Activated CD8-positive, alpha-beta memory T cell treated with anti-CD3 and anti-CD28 coated beads, Interleukin-2, amount 50 U/mL, for 48 hours (primary cell): ENCODE measurements around the gene PLN.

ENCODE experiments used
- DNase-seq: peaks from one replicate; pipeline ENCODE4 v3.0.0-alpha.2; 2020

The PLN gene

DNA sequence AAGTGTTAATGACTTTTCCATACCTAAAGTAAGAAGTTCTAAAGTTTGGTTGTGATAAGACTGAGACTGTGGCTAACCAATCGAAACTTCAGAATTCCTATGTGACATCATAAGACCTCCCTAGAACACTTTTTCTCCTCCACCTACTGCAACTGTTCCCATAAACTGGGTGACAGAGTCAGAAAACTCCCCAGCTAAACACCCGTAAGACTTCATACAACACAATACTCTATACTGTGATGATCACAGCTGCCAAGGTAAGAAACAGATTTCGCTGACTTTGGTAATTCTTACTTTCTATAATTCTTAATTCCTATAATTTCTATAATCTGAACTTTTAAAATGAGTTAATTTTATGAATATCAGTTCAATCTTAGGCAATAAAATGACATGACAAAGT lies at the start of gene PLN:
Gene PLN, plus strand, starts transcription at position 161 of the 400 bp plus-strand sequence. CDS start 10,626 bp downstream, outside the sequence.
- no peak for DNase-seq

DNA sequence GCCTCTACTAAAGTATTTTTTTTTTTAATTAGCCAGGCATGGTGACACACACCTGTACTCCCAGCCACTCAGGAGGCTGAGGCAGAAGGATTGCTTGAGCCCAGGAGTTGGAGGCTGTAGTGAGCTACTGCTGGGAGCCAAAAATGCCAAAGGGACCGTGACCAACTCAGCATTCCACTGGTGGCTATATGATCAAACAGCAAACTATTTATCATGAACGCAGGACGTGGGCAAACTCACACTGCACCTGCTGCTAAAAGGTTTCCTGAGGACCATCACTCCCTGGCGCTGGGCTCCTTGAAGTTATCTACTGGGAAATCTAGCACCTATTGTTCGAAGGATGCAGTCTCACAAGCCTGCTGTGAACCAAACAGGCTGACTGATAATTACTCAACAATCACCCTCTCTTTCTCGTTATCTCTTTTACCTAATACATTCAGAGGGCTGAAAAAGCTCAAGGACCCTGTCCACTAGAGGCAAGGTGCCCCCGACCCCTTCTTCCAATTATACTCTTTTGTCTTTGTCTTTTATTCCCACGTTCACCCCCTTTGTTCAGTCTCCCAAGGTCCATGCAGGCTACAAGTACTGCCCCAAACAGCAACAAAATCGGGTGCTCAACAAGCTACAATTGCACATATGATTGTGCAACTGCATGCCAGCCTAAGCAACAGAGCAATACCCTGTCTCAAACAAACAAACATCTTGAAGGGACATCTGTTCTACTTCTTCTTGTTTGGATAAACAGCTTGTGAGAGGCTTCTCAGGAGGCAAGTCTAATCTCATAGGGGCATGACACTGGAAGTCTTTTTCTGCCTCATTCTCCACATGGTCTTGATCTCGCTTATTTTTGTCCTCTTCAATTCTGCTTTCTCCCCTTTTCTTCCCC lies 47.7 kb upstream of the PLN start:
- no peak for DNase-seq

DNA sequence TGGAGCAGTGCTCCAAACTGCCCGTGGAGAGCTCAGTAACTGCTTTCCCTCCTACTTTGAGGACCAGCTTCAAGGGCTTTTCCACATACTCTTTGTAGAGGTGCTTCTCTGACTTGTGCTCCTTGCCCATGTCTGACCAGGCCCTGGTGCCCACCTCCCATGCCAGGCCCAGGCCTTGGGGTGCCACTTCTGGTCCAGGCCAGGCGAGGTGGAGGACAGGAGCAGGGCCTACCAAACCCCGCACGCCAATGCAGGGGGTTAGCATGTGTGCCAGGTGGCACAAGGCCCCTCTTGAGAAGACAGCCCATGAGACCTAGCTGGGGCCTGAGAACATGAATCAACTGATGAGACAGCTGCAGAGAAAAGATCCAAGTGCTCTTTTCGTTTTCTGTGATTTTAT lies 47.0 kb upstream of the PLN start:
- DNase-seq: no peak

DNA sequence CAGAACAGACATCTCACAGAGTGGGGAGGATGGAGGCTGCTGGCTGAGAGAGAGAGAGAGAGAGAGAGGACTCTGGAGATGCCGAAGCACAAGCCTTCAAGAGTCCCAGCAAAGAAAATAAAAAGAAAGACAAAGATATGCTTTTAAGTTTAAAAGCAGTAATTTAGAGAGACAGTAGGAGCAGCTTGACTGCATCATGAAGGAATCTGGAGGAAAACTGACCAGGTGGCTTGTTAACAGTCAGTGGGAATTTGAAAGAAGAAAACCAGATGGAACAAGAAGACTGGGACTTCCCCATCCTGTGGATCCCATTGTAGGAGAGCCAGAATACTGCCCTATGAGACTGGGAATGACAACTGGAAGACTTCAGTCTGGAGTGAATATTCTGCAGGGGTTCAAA lies 46.3 kb upstream of the PLN start:
- no peak for DNase-seq

DNA sequence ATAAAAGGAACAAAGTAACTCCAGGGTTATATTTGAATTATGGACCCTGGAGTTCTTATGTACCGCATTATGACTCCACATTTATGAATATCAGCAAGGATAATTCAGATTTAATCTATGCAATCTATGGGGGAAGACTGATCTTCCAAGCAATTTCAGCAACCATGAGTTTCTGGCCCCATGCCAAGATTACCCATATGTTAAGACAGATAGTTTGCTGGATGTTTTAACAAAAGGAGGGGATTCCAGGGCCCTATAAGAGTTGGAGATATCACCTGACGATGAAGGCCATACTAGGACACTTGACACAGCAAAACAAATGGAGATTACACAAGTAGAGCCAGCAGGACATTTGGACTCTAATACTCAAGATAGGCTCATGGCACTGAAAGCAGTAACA lies 45.9 kb upstream of the PLN start:
- DNase-seq: no peak

DNA sequence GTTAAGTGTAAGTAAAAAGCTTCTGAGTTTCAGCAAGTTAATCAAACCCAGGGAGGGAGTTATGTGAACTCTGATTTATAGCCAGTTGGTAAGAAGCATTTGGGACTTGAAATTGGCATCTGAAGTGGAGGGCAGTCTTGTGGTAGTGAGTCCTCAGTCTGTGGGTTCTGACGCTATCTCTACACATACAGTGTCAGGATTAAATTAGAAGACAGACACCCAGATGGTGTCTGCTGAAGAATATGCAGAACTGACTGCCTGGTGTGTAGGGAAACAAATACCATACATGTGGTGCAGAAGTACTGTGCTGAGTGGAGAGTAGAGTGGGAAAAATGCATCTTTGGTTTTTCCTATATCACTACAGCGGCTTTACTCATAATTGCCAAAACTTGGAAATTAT lies 43.5 kb upstream of the PLN start:
- no peak for DNase-seq

DNA sequence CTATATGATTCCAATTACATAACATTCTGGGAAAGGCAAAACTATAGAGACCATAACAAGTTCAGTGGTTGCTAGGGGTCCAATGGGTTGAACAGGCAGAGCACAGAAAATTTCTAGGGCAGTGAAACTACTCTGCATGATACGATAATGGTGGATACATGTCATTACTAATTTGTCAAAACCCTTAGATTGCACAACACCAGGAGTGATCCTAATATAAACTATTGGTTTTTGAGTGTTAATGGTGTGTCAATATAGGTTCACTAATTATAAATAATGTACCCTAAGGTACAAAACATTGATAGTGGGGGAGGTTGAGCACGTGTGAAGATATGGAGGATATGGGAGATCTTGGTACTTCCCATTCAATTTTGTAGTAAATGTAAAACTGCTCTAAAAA lies 42.4 kb upstream of the PLN start:
- DNase-seq: no peak

DNA sequence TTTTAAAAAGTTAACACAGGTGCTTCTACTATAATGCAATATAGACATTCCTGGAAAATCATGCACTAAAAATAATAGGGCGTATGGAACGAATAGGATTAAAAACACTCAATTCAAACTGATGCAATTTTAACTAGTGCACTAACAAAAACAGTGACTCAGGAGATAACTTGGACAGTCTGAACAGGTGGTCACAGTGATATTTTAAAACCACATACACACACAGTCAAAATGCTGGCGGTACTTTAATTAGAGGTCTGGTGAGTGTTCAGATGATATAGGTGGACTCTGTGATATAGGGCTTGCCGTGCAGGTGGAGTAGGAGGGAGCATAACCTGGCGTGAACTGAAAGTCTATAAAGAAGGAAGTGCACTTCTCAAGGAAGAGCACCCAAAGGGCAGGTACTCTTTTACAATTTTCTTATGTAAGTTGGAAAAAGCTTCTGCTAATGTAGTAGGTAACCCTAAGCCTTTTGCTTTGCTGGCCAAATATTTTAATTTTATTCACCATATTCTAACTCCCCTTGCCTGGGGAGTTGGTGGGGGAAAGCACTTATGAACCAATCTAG lies 41.9 kb upstream of the PLN start:
- DNase-seq: no peak

DNA sequence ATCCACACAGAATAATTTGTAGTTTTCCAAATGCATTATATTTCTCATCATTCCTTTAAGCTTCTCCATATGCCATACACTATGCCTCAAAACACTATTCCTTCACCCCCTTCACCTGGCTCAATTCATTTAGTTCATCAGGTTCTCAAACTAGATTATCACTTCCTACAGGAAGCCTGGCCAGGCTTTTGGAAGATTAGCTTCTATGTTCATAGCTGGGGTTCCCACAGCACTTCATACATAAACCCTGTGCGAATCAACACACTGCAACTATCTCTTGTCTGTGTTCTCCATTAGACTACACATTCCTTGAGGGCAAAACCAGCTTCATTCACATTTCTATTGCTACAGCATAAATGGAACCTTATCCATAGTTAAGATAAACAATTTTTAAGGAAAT lies 40.5 kb upstream of the PLN start:
- DNase-seq: no peak

DNA sequence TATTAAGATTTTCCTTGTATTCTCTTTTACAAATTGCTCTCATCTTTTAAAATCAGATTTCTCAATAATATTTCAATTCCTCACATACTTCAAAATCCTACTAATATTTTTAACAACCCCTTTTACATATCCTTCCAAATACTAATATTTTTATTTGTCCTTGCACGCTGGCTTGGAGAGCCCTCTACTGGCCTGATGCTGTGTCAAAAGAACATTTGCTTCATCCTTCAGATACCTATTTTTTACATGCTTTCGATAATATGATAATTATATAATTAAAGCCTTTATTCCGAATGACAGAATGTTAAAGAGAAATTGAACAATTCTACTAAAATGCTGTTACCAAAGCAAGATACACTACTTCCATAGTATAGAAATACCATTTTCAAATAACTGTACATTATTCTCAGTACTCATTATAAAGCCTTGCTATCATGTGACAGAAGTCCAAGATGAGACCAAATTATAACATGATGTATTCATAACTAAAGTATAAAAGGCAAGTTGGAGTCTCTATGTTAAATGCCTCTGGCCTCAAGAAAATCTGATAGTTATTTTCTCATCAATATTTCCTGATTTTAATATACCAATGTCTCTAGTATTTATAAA lies 39.0 kb upstream of the PLN start:
- DNase-seq: no peak

DNA sequence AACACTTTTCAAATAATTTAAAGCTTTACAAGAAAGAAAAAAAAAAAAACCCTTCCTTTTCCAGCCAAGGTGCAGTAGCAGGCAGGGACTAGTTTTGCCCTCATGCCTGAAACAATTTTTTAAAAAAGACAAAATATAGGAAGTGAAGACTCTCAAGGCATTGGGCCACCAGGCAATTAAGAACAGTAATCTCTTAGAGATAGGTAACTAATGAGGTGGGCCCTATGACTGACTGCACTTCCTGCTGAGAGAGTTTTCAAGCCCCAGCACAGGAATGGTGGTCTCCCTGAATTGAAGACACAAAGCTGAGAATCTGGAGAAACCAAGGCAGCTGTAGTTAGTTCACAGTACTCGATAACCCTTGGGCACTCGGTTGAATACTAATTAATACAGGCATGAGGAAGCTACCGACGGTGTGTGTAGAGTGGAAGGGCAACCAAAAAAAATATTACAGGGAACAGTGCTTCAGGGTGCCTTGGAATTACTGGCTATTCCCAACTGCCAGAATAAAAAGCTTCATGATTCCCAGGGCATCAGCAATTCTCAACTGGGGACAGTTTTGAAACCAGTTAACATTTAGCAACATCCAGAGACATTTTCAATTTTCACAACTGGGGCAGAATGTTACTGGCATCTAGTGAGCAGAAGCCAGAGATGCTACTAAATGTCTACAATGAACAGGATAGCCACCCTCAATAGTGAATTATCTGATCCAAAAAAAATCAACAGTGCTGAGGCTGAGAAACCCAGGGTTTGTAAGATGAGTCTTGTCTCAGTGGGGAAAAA lies 36.0 kb upstream of the PLN start:
- DNase-seq: no peak

DNA sequence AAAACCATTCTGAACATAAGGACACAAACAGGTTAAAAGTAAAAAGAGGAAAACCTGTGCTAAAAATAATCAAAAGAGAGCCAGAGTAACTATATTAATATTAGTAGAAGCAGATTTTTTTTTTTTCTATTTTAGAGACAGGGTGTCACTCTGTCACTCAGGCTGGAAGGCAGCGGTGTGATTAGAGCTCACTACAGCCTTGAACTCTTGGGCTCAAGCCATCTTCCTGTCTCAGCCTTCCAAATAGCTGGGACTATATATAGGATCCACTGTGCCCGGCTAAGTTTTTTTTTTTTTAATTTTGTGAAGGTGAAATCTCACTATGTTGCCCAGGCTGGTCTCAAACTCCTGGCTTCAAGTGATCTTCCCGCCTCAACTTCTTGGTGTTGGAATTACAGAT lies 33.4 kb upstream of the PLN start:
- no peak for DNase-seq

DNA sequence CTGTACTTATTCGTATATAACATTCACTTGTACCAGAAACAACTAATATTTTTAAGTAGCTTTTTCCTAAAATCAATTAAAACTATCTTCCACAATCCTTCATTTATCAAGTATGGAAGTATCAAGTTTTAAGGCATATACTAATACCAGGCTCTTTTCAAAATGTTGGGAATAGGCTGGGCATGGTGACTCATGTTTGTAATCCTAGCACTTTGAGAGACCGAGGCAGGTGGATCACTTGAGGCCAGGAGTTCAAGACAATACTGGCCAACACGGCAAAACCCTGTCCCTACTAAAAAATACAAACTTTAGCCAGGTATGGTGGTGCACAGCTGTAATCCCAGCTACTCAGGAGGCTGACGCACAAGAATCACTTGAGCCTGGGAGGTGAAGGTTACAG lies 25.7 kb upstream of the PLN start:
- DNase-seq: no peak

DNA sequence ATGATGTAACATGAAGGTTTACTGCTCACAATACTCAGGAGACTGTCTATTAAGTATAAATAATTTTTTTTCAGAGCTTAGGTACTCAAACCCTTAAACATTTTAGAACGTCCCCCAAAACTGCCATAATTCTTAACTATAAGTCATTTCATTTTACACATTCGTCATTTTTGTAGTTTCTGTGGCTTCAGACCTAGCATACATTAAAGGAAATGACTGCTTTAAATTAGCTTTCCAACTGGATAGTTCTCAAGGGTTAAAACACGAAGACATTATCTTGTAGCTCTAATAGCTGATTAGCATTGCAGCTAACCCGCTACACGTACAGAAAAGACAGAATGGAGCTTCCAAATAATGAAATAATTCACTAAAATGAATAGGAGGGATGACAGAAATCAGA lies 24.9 kb upstream of the PLN start:
- no peak for DNase-seq

DNA sequence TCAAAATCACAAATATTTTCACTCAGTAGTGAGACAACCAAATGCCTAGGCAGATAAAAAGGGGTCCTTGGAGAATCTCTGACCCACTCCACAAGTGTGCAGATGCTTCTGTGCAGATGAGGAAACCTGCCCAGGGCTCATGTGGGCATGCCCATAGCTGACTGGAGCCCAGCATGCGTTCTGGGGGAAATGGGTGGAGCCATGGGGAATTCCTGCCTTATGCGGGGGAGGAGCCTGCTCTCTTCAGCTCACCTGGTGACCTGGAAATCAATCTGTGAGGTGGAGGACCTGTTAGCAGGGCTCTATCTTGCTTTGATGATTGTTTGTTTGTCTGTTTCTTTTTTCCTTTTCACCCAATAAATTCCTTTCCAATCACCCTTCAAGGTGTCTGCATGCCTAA lies 23.4 kb upstream of the PLN start:
- DNase-seq: no peak

DNA sequence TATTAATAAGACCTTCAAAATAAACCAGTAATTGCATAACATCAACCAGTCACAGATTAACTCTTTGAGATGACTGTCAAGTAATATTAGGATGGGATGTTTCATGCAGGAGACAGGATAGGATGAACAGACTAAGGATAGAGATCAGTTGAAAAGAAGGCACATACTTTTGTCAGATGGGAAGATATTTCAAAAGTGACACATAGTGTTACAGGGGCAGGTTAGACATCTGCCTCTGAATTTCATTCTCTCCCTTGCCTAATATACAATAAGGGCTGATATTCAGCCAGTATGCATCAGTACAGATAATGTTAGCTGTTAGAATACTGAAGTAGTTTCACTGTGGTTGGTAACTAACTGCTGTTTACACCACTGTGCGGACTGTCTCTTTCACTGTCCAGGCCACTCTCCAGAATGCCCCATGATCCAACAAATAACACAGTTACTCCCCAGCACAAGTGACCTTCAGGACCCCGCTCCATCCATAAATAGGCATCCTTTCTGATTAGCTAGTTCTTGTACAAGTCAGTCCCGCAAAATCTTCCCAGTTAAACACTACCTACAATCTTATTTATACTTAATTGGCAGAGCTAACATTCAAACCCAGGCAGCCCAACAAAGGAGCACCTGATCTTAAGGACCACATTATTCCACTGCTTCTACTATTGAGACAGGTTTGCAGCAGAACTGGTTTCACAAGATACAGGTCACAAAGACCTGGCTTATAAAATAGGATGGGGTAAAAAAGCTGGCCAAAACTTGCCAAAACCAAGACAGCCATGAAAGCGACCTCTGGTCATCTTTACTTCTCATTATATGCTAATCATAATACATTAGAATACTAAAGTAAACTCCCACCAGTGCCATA lies 21.9 kb upstream of the PLN start:
- DNase-seq: no peak

DNA sequence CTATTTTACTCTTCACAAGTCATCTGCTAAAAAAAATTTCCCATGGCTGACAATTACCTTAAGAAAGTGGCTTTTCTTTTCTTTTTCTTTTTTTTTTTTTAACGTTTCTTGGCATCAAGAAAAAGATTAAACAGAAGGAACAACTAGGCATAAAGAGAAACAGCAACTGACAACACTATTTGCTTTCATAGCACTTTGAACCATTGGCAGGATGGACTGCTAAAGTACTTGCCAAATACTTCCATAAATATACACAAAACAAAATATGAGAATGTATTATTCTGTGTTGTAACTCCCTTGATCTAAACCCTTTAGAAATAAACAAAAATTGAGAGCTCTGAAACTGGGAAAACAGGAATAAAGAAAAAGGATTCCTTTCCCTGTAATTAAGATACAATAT lies 20.0 kb upstream of the PLN start:
- no peak for DNase-seq

DNA sequence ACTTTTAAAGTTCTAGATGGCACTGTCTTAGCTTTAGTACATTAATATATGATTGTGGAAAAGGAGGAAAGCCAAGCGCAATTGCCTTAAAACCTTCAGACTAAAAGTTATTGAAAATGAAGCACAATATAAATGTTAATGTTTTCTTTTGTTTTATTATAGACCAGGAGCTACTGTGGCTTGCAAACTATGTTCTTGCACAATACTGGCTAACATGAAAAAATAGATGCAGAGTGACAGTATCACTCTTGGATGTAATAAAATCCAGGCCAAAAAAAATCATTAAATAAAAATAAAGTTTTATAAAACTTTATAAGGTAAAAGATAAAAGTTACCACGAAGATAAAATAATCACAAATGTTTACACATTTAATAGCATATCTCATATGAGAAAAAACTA lies 18.3 kb upstream of the PLN start:
- no peak for DNase-seq

DNA sequence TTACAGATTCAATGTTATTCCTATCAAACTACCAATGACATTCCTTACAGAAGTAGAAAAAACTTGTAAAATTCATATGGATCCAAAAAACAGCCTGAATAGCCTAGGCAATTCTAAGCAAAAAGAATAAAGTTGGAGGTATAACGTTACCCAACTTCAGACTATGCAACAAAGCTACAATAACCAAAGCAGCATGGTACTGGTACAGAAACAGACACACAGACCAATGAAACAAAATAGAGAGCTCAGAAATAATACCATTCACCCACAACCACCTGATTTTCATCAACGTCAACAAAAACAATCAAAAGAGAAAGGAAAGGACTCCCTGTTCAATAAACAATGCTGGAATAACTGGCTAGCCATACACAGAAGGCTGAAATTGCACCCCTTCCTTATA lies 17.2 kb upstream of the PLN start:
- no peak for DNase-seq

DNA sequence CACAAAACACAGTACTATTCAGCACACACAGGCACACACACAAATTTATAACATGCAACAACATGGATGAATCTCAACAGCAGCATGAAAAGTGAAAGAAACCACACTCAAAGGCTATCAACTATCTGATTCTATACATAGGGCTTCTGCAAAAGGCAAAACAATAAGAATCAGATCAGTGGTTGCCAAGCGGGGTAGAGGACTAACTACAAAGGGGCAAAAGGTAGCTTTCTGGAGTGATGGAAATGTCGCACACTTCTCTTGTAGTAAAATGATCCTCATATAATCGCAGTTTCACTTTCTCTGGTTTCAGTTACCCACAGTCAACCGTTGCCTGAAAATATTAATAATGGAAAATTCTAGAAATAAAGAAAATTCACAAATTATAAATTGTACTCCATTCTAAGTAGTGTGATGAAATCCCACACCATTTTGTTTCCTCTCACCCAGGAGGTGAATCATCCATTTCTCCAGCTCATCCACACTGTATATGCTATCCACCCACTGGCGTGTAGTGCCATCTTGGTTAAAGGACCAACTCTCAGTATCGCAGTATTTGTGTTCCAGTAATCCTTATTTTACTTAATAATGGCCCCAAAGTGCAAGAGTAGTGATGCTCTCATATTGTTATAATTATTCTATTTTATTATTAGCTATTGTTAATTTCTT lies 12.8 kb upstream of the PLN start:
- DNase-seq: no peak

DNA sequence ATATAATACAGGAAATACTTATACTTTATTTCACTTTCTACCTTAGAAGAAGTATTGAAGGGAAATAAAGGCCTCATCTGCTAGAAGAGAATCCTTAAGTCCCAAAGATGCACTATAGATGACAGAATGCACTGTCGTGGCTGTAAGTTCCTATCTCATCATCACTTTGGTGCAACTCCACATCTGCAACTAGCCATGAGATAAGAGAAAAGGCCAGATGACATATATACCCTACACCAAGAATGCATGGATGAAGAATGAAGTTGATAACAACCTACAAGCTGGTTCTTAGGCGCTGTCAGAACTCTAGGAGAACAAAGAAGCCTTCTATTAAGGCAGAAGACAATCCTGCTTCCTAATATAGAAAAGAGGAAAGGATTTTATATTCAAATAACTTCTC lies 11.6 kb upstream of the PLN start:
- DNase-seq: no peak

DNA sequence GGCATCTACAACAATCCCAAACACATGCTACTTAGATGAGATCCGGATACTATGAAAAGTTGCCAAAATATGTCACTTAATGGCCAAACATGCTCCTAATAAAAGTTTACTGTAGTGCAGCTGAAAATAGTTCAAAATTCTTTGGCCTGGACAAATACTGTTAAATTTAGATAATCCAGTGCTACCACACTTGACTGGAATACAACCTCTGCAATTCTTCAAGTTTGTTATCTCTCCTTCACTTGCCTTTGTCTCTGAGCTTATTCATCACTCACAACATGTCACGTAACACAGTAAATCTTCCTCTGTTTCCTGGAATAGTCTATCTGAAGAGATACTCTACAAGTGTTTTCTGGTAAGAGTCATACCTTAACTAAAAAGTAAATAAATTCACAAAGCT lies 10.5 kb upstream of the PLN start:
- DNase-seq: no peak
